ENCODE data around the gene AOAH. TPM values are rescaled to one million over a fixed set of nuclear protein-coding genes. Genes with fewer than 3 reads are reported as not detected.

AOAH gene
- total RNA-seq, 1 donor from 2014 or later, result 1.6 TPM

DNA sequence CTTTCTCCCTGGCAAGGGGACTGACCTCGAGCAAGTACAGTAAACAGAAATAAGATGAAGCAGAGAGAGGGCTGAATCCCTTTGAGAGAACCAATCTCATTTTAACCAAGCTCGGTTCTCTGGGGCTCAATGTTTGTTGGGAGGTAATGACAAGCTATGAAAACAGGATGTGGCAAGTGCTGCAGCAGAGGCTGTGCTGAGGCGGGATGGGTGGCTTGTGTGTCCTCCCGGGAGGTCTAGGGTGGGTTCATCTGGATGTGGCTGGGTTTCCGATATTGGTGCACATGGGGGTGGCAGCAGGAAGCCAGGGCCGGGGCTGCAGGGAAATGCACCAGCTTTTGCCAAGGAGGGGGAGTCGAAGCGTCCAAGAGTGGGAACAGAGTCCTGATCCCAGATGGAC lies 84.5 kb downstream of the AOAH start:
- no peak for DNase-seq (ENCODE audit: low spot score)
- intact Hi-C loops (cut with DNase I), result no loop called here

DNA sequence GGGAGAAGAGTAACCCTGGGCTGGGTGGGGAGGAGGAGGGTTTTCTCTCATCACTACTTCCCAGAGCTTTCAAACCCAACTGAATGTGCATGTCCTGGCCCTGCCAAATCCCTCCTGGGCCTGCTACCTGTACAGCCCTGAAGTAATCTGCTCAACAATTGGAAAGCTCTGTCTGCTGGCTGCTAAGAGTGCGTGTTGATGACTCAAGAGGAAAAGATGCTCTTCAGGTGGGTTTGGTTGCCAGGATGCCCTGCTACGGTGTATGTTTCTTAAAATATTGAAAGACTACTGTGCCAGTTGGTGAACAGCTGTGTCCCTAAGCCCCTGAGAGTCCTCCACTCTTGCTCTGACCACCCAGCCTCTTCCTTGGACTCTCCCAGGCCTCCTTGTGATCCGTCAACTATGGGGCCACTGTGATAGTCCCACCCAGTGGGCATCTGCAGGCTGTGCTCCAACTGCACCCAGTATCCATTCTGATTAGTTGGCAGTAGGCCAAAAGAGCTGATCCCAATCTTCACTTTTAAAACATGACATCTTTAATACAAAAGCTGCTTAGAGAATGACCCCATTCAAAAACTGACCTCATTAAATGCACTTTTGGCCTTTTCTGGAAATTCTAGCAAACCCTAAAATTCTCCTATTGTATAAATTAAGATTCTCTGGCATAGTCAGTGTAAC lies 85.6 kb downstream of the AOAH start:
- DNase-seq (ENCODE audit: low spot score), result no peak
- intact Hi-C loops (cut with DNase I), result no loop called here

DNA sequence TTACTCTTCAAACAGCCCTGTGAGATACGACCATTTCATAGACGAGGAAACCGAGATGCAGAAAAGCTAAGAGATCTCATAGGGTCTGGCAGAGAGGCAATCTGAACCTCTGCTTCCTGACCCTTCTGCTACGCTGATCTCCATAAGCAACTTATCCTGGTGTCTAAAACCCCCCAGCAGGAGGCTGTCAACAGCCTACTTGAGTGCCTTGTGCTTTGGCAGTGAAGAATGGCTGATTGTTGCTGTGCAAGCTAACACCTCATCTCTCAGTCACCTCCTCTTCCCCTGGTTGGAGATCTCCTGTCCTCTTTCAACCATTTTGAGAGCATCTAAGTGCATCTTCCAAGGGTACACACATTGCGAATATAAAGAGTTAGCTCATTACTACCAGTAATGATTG lies 86.2 kb downstream of the AOAH start:
- DNase-seq (ENCODE audit: low spot score), result no peak
- intact Hi-C loops (cut with DNase I), result no loop called here

DNA sequence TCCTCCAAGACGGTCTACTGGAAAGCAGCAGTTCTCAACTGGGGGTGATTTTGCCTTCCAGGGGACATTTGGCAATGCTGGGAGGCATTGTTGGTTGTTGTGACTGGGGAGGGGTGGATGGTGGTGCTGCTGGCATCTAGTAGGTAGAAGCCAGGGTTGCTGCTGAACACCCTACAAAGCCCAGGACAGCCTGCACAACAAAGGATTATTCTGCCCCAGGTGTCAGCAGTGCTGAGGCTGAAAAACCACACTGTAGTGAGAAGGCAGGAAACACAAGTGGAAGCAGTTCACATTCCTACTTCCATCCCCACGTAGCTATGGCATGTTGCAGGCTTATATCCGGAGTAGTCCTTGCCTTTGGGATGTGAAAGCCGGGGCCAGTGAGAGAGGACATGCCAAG lies 86.9 kb downstream of the AOAH start:
- no peak for DNase-seq (ENCODE audit: low spot score)
- intact Hi-C loops (cut with DNase I), result no loop called here

DNA sequence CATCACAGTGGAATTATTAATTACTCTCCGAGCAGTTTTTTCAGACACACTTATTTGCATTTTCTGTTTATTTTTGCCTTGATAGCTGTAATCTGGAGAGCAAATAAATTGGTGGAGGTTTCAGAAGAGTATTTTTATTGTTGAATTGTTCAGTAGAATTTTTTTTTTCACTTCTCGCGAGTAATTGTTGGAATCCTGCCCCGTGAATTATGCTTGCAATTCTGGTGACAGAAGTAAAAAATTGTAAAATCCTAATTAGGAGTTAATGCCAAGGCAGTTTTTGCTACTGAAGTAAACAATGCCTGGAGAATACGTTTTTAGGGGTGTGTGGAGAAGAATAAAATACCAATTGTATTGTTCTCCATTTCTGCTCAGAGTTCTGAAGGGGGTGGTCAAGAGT lies 88.2 kb downstream of the AOAH start:
- intact Hi-C loops (cut with DNase I), result no loop called here
- DNase-seq (ENCODE audit: low spot score), result no peak

DNA sequence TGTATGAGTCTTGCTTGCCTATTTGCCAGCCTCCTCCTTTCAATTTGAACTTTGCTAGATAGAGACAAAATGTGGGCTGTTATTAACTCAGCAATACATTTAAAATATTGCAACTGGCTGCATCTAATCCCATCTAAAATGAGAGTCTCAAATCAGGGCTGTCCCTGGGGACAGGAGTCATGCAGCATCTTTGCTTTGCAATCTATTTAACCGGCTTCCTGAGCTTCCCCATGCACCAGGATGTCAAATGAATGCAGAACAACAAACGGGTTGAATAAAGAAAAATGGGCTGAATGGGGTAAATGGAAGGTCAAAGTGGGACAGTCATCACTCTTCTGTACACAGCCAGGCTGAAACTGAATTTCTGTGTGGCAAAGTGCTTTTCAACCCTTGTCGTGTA lies 89.2 kb downstream of the AOAH start:
- no peak for DNase-seq (ENCODE audit: low spot score)
- intact Hi-C loops (cut with DNase I), result no loop called here

DNA sequence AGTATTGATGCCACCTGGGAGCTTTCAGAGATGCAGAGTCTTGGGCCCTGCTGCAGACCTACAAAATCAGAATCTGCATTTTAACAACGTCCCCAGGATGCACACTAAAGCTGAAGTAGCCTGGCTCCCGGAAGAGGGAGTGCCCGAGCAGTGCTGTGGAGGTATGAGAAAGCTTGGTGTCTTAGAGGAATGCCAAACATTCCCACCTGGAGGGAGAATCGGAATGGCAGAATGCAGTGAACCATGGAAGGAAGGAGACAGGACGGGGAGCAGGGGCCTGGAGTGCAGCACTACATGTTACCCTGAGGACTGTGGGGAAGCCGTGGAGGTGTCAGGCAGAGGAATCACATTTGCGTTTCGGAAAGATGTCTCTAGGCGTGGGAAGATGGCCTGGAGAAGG lies 90.9 kb downstream of the AOAH start:
- no peak for DNase-seq (ENCODE audit: low spot score)
- intact Hi-C loops (cut with DNase I), result no loop called here

DNA sequence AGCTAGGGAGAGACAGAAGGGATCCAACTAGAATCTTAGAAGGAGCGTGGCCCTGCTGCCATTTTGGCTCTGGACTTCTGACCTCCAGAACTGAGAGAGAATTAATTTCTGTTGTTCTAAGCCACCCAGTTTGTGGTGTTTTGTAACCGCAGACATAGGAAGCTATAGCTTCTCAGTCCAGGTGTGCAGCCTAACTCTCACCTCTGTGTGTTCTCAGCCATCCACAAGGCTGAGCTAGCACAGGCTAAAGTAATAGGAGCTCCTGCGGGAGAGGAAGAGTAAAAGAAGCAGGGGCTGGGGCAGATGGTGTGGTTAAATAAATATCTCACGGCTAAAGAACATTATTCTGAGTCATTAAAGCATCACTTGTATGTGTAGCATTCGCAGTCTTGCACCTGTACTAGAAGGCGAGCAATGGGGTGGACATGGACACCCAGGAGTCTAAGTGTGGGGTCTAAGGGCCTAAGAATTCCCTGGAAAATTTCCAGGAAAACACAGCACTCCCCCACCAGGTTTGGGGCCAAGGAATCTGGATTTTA lies 94.1 kb downstream of the AOAH start:
- DNase-seq (ENCODE audit: low spot score), result no peak
- intact Hi-C loops (cut with DNase I), result no loop called here

DNA sequence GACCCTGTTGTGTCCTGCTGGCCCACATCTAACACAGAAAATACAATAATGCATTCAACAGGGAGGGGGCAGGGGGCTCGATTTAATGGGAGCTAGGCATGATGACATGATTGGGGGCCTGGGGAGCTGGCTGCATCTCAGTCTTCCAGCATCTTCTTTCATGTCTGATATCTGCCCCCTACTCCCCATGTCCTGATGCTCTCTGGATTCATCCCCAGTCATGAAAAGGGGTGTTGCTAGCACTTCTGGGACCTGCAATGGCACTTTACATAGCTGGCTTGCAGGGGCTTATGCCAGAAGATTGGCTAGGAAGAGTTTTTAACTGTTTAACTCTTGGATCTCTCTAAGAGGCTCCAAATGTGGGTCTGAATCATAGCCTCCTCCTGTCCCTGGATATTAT lies 94.9 kb downstream of the AOAH start:
- intact Hi-C loops (cut with DNase I), result no loop called here
- no peak for DNase-seq (ENCODE audit: low spot score)

DNA sequence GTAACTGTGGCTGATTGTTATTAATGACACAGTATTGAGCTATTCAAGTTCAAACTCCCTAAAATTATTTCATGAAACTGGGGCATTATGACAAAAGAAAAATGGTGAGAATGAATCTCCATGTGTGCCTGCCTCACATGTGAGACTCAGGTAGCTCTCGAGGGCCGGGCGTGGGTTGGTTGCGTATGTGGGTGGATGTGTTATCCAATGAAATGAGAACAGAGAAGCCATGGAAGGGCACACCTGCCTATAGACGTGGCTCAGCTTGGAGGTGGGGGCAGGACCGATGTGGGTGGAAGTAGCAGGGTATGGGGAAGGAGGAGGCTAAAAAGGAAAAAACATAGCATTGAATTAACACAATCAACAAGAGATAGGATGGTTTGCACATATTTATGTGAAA lies 96.5 kb downstream of the AOAH start:
- DNase-seq (ENCODE audit: low spot score), result no peak
- intact Hi-C loops (cut with DNase I), result no loop called here

DNA sequence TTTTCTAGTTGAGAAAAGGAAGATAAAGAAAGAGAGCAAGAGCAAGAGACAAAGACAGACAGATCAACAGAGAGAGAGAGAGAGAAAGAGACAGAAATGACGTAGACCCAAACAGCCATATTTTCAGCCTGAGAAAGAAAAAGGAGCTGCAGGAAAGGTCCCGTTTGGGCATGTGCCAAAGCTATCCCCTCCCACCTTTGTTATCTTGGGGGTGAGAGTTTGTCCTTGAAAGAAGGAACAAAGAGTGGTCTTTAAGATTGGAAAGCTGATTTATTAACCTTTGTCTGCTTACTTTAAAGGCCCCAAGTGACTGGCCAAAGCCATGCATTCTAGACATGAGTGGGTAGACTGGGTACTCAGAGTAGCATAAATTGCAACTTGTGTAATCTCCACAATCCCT lies 98.2 kb downstream of the AOAH start:
- no peak for DNase-seq (ENCODE audit: low spot score)
- intact Hi-C loops (cut with DNase I), result no loop called here

DNA sequence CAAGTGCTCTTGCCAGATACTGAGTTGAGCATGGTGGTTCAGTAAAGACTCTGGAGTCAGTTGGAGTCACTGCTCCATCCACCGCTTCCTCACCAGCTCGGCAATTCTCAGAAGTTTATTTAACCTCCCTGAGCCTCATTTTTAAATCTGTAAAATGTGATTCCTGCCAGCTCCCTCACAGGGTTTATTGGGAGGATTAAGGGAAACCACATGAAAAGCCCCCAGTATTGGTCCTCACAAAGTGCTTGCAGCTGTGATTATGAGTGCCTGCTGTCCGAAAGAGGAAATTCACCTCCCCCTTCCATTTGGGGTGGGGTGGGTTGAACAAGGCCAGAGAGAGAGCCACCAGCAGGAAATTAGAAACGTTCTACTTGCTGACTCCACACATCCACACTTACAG lies 99.0 kb downstream of the AOAH start:
- DNase-seq (ENCODE audit: low spot score), result no peak
- intact Hi-C loops (cut with DNase I), result no loop called here

DNA sequence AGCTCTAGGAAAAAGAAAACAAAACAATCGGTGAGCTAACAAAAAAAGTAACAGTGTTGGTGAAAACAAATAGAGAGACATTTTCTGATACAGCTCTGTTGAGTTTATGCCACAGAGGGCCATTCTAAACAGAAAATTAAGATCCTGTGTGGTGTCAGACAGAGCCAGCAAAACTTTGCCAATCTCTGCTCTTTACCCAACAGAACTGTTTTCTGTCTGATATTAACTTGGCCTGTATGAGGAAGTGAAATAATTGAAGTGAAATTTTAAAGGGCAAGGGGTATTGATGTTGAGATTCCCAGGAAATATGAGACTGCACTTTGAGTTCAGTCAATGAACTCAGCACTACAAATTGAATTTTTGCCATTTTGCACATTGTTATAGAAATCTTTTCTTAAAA lies 101.0 kb downstream of the AOAH start:
- DNase-seq (ENCODE audit: low spot score), result no peak

DNA sequence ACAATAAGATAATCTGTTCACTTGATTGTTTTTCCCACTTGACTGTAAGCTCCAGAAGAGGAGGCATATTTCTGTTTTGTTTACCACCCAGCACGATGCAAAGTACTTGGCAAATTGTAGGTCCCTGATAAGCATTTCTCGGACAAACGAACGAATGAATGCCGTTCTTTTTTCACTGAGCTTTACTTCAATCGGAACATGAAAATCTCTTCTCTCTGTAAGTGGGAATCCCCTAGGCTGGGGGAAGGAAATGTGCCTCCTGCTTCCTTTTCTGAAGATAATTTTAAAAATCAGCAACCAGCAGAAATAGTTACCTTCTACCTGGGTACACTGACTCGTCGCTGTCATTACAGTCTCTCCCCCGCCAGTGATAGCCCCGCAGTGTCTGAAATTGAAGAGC lies 102.9 kb downstream of the AOAH start:
- intact Hi-C loops (cut with DNase I), result no loop called here
- DNase-seq (ENCODE audit: low spot score), result no peak

More for the DNA sequence above, 101.0 kb downstream of the AOAH start:
- intact Hi-C loops (cut with DNase I), result no loop called here

DNA sequence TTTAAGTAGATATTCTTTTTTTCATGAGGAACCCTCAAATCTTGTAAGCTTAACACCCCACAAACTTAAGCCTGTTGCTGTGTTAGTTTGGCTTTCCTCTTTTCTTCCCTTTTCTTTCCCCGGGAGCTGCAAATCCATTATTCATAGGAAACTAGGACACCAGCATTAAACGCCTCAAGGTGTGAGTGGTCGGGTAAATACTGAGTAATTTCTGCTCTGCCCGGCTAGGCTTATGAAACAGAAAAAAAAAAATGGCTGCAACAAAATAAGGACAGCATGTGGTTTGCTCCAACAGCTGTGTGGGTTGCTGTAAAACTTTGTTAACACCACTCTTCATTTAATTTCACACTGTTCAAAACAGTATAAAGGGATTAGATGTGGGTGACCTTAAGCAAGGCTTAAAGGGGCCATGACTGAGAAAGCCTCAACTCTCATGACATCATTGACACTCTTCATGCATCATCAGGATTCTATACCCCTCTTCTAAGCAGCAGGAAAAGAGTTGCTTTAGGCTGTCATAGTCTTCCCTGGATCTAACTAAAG lies 104.1 kb downstream of the AOAH start:
- intact Hi-C loops (cut with DNase I), result no loop called here
- DNase-seq (ENCODE audit: low spot score), result no peak

DNA sequence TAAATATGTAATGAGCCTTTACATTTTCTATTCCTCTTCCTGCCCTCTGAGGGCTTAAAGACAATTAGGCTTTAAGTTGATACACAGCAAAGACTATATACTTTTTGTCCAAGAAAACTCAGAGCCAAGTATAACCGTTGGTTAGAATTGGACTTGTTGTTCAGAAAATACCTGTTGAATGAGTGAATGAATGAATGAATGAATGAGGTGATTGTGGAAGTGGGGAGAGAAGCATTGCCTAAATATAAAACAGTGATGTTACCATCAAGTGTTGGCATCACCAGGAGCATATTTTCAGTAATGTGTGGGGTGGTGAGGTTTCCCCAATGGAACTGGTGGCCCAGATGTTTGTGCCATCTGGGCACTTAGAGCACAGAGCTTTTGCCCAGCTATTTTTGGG lies 106.9 kb downstream of the AOAH start:
- intact Hi-C loops (cut with DNase I), result no loop called here
- no peak for DNase-seq (ENCODE audit: low spot score)

DNA sequence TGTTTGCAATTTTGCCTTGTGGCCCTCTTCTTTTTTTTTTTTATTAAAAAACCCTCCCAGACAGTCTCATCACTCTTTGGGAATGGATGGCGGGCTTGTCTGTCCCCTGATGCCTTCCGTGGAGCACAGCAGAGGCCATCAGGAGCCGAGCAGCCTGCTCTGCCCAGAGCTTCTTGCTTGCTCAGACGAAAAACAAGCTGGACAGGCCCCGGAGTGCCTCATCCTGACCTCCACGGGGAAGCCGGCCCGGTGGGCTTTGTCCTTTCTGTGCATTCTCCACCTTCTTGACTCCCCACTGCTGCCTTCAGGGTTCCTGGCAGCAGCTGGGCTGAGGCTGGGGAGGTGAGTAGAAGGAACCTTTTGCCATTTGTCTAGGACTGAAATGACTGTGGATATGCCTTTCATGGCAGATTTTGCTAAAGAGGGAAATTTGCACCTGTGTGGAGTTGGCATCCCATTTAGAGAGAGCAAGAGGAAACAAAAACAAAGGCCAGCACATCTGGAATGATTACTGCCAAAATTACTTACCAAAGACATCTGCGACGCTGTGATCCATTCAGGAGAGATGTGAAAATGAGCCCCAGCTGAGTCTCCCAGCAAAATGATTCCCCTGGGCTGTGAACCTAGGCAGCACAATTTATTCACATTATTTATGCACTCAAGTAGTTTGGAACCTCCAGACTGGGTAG lies 108.3 kb downstream of the AOAH start:
- no peak for DNase-seq (ENCODE audit: low spot score)
- intact Hi-C loops (cut with DNase I), result no loop called here

DNA sequence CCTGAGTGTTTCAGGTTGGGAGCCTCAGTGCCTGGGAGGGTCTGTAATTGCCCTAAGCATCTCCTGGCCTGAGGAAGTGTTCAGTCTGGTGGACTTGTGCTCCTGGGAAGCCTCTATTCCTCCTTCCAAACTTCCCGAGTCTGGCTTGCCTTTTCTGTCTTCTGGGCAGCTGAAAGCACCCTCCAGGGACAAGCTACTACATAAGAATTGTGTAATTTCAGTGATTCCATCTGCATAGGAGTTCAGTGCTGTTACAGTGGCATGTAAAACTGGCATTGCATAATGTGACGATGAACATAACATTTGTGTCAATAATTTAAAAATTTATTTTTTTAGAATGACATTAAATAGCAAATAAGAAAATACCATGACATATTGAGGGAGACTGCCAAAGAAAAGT lies 109.3 kb downstream of the AOAH start:
- intact Hi-C loops (cut with DNase I), result no loop called here
- no peak for DNase-seq (ENCODE audit: low spot score)

DNA sequence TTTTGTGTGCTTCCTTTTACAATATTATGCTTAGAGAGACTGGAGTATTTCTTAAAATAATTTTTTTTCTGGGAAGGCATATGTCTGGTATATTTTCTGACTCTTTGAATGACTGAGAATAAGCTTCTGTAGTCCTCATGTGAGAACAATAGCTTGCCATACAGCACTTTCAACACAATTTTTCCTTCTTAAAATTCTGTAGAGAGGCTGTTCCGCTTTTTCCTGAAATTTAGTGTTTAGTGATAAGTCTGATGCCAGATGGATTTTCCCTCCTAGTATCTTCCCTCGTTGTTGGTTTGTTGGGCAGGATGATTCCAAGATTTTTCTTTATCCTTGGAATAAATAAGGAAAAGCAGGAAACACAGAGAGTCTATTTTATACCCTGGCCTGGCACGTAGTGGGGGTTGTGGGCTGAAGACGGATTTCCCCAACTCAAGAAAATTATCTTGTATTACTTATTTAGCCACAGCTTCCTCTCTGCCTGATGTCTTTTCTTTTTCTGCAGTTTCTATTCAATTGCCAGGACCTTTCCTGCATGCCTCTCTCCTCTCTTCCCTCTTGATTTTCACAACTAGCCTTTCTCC lies 111.2 kb downstream of the AOAH start:
- no peak for DNase-seq (ENCODE audit: low spot score)
- intact Hi-C loops (cut with DNase I), result no loop called here

DNA sequence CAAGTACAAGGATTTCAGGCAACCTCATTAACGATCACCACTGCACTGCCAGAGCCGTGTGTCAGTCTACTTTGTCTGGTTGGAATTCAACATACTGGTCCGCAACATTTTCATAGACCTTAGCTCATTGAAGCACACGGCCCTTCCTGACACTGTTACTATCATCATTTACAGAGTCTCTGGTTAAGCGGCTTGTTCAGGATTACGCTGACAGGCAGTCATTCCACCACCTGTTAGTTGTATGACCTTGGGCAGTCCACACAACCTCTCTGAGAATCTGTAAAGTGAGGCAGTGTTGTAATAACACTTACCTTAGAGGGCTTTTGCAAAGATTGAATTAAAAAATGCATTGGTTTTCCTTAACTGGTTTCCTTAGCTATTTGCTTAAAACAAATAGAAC lies 112.6 kb downstream of the AOAH start:
- intact Hi-C loops (cut with DNase I), result no loop called here
- no peak for DNase-seq (ENCODE audit: low spot score)

DNA sequence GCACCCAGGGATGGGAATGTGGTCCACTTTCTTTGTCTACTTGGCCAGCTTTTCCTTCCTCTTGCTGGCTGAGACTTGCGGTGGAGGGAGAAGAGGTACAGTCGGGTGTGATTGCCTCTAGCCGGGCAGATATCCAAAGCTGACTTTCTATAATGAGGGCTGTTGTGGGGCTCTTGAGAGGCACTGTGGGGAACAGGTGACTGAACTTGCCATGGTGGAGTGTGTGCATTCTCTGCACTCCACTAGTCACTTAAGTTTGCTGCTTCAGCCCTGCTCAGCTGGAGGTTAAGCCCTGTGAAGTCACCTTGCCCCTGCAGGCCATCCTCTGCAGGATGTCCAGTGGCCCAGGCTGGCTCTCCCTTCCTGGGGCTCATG lies 116.6 kb downstream of the AOAH start:
- intact Hi-C loops (cut with DNase I), result no loop called here
- no peak for DNase-seq (ENCODE audit: low spot score)
